ENCODE measurements around the gene PLOD2. TPM values are rescaled to one million over a fixed set of nuclear protein-coding genes. Genes with fewer than 3 reads are reported as not detected.

The PLOD2 gene
- total RNA-seq, 6 experiments from 2014 or later, result 181 to 358 (median 200) TPM

- TF ChIP-seq CTCF (IDR thresholded peaks at IDR 0.05), result peak; percentile 70
- Mint-ChIP-seq H3K9me3 (no peaks in the 10 kb centered on the region), H3K36me3 (ENCODE audit: low read depth) (peaks cover 10% of the 10 kb centered on the region; the same call in 1 of the 2 replicates), H3K27ac (peak overlapping the region; percentile 92), H3K4me3 (peak overlapping the region; percentile 96), H3K4me1 (ENCODE audit: low read depth) (peaks cover 71% of the 10 kb centered on the region), H3K27me3 (ENCODE audit: insufficient read depth) (no peaks in the 10 kb centered on the region; the same call in none of the 2 replicates)
- peak; percentile 90 for DNase-seq
Observed at GRCh38 chr3:146163584-146163983, 2.6 kb upstream of the PLOD2 start.

GRCh38 chr3:146162561-146162960 is 1.6 kb upstream of the PLOD2 start:
- Mint-ChIP-seq H3K4me1 (ENCODE audit: low read depth) (peaks cover 79% of the 10 kb centered on the region), H3K9me3 (no peaks in the 10 kb centered on the region), H3K27me3 (ENCODE audit: insufficient read depth) (no peaks in the 10 kb centered on the region; the same call in none of the 2 replicates), H3K36me3 (ENCODE audit: low read depth) (peaks cover 10% of the 10 kb centered on the region; the same call in 1 of the 2 replicates), H3K4me3 (peak overlapping the region; percentile 96), H3K27ac (peak overlapping the region; percentile 92)
- no peak for TF ChIP-seq CTCF (IDR thresholded peaks at IDR 0.05)
- no peak for DNase-seq

- Mint-ChIP-seq H3K36me3 (ENCODE audit: low read depth) (peaks cover 10% of the 10 kb centered on the region; the same call in 1 of the 2 replicates), H3K4me1 (ENCODE audit: low read depth) (peaks cover 79% of the 10 kb centered on the region), H3K4me3 (peak overlapping the region; percentile 96), H3K27me3 (ENCODE audit: insufficient read depth) (peaks cover 1% of the 10 kb centered on the region), H3K27ac (peak overlapping the region; percentile 92), H3K9me3 (no peaks in the 10 kb centered on the region)
- DNase-seq, result peak; percentile 70
- no peak for TF ChIP-seq CTCF (IDR thresholded peaks at IDR 0.05)
Observed at GRCh38 chr3:146161663-146162002, 649 bp upstream of the PLOD2 start.

GRCh38 chr3:146160321-146160963 is 542 bp downstream of the PLOD2 start:
- TF ChIP-seq CTCF (IDR thresholded peaks at IDR 0.05), result peak; percentile 74
- H3K36me3 Mint-ChIP-seq (ENCODE audit: low read depth), result peaks cover 10% of the 10 kb centered on the region; the same call in 1 of the 2 replicates
- H3K27ac Mint-ChIP-seq, result peak overlapping the region; percentile 87
- H3K4me3 Mint-ChIP-seq, result peak overlapping the region; percentile 96
- H3K4me1 Mint-ChIP-seq (ENCODE audit: low read depth), result peaks cover 77% of the 10 kb centered on the region
- no peaks in the 10 kb centered on the region for H3K9me3 Mint-ChIP-seq
- peak; percentile 85 for DNase-seq
- H3K27me3 Mint-ChIP-seq (ENCODE audit: insufficient read depth), result peaks cover 3% of the 10 kb centered on the region

GRCh38 chr3:146159616-146160320 is 1.2 kb downstream of the PLOD2 start:
- H3K36me3 Mint-ChIP-seq (ENCODE audit: low read depth), result peaks cover 10% of the 10 kb centered on the region; the same call in 1 of the 2 replicates
- H3K27ac Mint-ChIP-seq, result peak overlapping the region; percentile 87
- peak overlapping the region; percentile 96 for H3K4me3 Mint-ChIP-seq
- no peak for DNase-seq
- H3K4me1 Mint-ChIP-seq (ENCODE audit: low read depth), result peaks cover 71% of the 10 kb centered on the region
- TF ChIP-seq CTCF (IDR thresholded peaks at IDR 0.05), result no peak
- H3K9me3 Mint-ChIP-seq, result no peaks in the 10 kb centered on the region
- H3K27me3 Mint-ChIP-seq (ENCODE audit: insufficient read depth), result peaks cover 3% of the 10 kb centered on the region
